DMS53 (cell line): Measurements from ENCODE around the gene FBXW7.
A peak's percentile ranks its signal among the peaks of the same experiment; 100 is the strongest.

ENCODE experiments used
- DNase-seq: peaks from one replicate; lab custom pipeline; 2025; lab: John Stamatoyannopoulos, UW

FBXW7 gene

DNA sequence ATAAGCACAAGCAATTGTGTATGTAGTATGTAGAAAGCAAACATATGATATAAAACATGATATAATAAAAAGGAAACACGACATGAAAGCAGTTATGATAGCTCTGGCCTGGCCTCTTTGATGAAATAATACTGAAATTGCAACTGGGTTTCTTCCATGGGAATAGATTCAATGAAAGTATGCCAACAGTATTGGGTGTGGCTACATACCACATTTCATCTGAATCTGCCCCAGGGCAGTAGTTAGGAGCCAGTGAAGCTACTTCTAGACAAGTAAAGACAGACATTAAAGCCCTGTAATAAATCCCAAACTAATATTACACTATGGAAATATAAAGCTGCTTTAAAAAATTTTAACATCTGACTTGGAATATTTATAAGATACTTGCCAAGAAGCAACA lies 207.3 kb downstream of the FBXW7 start:
- no peak for DNase-seq

DNA sequence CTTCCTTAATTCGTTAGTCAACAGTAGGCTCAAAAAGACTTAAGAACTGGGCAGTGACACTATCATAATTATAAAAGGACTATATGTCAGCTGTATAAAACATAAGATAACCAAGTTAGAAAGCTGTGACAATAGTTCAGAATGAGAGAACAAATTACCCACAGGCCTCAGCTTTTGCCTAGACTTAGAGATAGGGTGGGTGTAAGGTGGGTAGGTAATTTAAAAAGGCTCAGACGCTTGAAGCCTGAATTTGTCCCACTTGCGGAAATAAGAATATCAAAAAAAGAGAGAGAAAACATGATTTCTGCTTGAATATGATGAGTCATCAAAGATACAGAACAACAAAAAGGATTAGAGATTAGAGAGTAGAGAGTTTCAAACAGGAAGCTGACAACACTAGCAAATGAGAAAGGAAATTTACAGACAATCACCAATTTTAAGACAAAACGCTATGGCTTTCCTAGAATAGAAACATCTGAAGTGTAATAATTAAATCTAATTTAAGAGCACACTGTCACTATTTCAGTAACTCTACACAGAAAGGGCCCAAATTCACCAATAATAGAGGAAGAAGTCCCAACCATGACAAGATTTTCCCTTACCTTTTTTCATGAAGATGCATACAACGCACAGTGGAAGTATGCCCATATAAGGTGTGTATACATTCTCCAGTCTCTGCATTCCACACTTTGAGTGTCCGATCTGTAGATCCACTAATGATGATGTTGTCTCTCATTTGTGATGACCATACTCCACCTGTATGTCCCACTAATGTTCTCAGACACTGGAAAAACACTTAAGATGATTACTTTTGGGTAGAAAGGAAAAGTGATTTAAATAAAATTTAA lies 208.1 kb downstream of the FBXW7 start:
- no peak for DNase-seq

DNA sequence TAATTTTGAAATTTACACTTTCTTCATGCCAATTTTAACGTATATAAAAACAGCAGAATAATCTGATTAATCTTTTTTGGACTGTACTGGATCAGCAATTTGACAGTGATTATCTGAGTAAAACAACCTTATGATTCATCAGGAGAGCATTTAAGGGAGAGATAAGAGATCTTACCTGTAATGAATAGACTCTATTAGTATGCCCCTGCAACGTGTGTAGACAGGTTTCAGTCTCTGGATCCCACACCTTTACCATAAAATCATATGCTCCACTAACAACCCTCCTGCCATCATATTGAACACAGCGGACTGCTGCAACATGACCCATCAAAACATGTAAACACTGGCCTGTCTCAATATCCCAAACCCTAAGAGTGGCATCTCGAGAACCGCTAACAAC lies 210.1 kb downstream of the FBXW7 start:
- DNase-seq, result no peak

DNA sequence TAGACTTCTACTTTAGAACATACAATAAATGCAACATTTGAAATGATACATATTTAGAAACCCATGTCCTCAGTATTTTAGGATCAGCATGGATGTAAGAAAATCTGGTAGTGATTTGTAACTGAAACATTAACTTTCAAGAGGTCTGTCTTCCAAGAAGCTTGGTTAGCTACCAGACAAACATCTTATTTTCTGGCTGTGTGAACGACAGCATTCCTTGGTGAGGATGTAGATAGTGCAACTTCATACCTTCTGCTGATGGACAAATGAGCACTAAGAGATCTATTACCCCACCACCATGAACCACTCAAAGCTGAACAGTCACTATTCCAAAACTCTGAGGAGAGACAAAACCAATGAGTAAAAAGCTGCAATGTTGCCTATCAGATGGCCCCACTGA lies 212.7 kb downstream of the FBXW7 start:
- DNase-seq, result no peak

DNA sequence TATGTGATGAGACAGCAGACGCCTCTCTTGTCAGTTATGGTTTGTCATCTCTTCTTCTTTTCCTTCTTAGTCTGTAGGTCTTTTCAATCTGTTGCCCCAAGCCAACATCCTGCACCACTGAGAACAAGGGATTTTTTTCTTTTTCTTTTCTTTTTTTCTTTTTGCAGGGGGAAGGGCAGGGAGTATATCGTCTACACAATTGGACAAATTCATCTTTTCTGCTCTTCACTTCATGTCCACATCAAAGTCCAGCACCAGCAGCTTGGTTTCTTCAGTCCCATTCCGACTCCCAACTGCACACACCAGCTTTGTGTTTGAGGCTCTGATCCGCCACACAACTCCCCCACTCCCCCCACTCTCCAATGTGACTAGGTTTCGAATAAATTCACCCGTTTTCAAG lies 213.2 kb downstream of the FBXW7 start:
- DNase-seq, result no peak

DNA sequence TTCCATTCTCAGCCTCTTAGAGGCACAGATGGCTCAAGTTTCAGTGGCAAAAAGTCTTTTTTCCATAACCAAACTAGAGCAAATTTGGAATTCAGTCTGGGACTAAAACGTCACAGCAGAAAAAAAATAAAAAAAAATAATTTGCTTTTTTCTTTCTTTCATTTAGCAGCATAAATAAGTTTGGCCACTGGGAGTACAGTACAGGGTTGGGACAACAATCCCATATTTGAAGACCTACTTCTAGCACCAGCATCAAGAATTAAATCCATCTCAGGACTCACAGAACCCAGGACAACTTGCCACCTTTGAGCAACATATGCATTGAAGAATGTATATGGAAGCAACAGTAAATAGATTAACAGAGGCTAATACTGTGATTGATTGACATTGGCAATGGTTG lies 214.0 kb downstream of the FBXW7 start:
- no peak for DNase-seq

DNA sequence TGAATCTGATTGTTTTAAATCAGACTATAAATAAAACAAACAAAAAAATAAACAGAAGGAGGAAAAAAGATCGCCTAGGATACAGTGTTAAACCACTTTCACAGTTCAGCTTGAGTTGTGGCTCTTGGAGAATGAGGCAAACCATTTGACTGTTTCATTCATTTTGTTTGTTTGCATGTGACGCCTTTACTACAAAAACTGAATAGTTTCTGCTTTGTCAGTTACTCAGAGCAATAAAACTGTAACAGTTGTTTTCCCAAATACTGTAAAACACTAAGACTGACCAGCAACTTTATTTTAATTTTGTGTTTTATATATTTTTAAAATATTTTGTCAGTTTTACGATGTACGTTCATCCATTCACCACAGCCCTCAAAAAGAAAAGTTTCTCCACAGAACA lies 214.5 kb downstream of the FBXW7 start:
- no peak for DNase-seq

DNA sequence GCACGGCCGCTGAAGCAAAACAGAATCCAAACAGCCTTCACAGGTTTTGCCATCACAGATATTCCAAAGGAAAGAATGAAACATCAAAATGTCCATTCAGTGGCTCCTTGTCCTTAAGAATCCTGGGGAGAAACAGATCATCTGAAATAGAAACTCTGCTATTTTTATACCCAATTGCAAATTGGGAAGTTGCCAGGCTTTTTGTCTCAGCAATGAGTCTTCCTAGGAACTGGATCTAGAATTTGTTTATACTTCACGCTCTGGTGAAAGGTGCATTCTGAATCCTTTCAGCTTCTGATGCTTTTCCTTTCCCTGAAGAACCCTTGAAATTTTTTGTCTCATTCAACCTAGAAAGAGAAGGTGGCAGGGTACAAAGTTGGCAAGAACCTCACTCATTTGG lies 218.9 kb downstream of the FBXW7 start:
- peak; percentile 41 for DNase-seq

DNA sequence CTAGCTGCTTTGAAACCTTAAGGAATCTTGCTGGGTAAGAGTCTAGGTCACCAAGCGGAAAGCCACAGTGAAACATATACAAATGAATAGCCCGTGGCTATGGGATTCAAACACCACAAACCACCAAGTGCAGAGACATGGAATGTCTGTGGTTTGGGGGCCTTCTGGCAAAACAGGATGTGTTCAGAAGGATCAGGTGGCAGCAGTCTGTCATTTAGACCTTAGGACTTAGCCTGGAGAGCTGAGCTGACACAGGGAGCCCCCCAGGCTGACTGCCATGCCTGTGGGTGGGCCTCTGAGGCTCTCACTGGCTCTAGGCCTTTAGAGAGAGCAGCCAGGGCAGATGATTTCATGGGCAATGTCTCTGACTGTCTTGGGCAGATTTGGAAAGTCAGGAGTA lies 225.6 kb downstream of the FBXW7 start:
- DNase-seq, result peak; percentile 33

DNA sequence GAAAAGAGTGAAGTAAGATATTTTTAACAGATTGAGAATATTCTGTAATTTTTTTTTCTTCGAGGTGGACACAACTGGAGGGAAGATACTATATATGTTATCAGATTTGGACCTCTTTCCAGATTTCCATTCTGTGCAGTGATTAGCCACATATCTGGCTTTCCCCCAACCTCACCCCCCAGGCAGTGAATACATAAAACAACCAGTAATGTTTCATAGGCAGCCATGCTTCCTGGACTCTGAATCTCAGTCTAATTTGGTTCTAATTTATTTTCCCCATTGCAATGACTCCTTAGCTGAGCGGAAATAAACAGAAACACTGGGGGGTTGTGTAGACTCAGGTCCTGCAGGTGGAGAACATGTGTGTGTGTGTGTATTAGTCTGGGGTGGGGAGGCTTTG lies 226.5 kb downstream of the FBXW7 start:
- peak; percentile 41 for DNase-seq

DNA sequence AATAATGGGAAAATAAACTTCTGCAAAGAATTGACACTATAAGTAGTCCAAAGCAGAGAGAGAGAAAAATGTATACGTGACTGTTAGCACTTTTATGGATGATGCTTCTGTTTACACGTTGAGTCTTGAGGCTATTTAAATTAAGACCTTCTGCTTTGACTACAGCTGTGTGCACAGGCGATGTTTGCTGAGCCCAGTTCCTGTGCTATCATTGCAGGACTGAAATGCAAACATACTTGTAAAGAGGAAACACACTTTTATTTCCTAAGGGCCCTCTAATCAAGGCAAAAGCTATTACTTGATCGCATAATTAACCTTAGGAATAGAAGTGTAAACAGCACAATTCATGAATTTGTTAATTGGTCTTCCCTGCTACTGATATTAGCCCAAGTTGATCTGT lies 226.9 kb downstream of the FBXW7 start:
- peak; percentile 91 for DNase-seq

DNA sequence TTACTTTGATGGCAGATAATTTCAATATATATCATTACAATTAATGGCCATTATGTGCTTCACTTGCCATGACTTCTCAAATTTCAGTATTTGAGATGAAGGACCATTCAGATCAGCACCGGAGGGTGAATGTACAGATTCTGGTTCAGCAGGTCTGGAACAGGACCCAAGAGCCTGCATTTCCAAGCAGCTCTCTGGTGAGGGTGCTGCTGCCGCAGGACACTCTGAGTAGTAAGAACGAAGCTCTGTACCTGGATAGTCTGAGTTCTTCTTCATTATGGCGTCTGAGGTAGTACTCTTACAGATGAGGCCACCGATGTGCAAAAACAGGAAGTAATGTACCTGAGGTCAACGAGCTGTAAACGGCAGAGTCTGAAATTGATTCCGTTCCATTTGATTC lies 228.2 kb downstream of the FBXW7 start:
- peak; percentile 73 for DNase-seq

DNA sequence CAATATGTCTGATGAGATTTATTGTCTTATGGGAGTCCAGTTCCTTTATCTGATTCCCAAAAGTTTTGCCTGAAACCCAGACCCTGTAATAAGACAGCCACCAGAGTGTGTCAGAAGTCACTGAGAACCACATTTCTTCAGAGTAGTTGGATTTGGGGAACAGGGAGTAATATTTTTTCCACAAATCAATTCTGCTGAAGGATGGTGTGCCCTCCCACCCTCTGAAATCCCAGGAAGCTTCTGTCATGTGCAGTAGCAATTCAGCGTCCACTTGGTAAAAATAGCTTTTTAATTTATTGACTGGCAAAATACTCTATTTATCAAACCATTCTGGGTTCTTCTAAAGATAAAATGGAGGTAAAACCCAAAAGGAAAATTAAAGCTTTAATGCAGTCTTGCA lies 229.4 kb downstream of the FBXW7 start:
- no peak for DNase-seq

DNA sequence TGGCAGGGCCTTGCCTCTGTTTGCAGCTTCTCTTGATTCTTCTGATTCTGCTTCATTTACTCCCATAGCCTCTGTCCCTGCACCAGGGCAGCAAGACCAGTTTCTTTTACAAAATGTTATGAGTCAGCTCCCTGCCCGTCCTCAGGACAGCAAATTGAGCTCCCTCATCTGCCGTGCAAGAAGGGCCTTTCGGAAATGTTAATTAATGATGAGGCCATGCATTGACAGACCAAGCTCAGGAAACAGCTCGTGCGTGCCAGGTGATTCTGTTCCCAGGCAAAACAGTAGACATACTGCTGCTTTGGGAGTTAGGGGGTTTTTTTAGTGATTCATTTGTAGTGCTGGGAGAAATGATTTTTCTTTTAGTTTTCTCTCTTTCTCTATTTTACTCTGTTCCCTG lies 231.7 kb downstream of the FBXW7 start:
- peak; percentile 74 for DNase-seq

DNA sequence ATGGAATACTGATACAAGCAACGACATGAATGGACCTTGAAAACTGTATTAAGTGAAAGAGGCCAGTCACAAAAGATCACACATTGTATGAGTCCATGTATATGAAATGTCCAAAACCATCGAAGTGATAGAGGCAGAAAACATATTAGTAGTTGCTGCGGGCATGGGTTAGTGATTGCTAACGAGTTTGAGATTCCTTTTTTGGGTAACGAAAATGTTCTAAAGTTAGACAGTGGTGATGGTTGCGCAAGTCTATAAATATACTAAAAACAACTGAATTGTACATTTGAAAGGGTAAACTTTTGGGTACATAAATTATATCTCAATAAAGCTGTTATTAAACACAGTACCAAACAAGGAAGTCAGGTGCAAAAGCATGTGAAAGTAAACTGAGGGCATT lies 234.5 kb downstream of the FBXW7 start:
- no peak for DNase-seq

DNA sequence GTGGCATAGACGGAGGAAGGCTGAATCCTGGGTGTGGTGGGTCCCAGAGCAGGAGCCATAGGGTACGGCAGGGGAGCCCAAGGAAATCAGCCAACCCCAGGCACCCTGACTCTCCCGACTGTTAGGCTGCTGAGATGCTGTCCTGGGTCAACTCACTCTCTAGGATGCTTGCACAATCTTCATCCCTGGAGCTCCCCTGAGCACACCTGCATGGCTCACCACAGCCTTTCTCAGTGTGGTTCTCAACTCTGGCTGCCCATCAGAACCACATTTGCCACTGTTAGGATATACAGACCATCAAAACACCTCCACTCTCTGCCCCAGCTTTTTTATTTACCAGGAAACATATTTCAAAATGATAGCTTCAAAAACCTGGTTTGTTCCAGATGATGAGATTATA lies 236.3 kb downstream of the FBXW7 start:
- no peak for DNase-seq

DNA sequence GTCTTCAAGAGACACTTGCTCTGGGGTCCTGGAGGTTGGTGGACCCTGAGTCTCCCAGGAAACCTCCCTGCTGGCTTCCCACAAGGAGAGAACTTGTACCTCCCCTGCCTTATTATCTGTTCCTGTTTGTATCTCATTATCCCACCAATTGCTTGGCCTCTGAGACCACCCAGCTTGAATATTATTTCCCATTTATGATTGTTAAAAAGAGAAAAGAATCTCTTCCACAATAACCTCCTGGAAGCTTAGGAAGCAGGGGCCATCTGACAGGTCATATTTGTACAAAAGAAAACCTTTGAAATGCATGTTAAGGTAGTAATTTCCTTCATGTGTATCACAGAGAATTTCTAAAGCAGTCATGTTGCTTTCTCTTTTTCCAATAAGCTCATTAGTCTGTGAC lies 239.5 kb downstream of the FBXW7 start:
- DNase-seq, result no peak

DNA sequence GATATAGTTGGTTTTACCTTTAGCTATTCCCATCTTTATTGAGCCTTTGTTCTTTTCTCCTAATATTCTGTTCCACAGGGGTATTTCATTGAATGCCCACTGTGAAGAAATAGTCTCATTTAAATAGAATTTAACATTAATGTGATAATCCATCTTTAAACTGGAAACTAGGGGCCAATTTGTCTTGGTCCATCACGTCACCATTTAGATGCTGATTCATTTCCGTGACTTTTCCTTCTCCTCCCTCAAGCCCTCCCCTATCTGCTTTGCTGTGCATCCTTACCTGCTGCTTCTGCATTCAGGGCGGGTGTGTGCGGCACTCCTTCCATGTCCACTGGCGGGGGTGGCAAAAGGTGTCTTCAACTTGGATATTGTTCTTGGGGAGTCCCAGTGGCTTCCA lies 241.1 kb downstream of the FBXW7 start:
- DNase-seq, result no peak

DNA sequence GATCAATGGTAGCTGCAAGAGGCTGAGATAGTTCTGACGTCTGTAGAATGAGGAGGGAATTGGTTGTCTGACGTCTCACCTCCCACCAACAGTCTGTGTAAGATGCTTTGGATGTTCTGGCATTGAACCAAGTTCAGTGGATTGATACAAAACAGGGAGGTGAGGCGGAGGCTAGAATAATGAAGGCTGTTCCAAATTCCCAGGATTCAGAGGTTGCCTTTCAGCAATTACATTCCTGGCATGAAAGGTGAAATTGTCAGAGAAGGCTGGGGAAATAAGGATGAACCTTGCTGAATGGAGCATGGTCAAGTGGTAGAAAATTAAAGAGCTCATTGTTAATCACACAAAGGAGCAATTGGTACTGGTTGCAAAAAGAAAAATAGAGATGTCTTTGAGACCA lies 241.6 kb downstream of the FBXW7 start:
- DNase-seq, result no peak

DNA sequence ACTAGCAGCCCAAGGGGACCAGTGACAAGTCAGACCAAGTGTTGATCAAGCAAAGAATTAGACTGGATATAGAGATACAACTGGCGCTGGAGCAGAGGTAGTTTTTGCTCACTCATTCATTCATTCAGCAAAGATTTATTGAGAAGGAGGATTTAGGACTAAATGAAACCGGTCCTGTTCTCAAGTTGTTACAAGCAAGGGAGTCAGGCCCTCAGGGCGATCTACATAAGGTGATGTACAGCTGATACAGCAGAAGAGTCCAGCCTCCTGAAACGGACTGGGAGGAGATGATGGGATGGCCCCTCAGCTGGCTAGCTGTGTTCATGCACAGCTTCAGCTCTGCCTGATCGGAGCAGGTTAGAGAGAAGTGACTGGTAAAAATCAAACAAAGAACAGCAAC lies 242.4 kb downstream of the FBXW7 start:
- no peak for DNase-seq

DNA sequence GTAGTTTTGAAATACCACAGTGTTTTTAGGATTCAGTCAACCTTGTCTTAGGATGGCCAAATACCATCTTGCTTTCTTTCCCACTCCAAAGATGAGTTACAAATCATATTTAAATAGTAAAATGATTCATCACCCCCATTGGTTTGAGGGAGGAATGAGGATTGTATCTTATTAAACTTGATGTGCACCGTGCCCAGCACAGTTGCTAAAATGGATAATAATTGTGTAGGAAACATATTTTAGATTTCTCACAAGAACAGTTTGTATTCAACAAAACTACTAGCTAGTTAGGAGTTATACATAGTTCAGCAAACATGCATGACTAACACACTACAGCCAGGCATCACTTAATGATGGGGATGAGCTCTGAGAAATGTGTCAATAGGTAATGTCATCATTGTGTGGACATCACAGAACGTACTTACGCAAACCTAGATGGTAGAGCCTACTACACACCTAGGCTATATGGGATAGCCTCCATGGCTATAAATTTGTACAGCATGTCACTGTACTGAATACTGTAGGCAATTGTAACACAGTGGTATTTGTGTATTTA lies 245.4 kb downstream of the FBXW7 start:
- DNase-seq, result peak; percentile 4

DNA sequence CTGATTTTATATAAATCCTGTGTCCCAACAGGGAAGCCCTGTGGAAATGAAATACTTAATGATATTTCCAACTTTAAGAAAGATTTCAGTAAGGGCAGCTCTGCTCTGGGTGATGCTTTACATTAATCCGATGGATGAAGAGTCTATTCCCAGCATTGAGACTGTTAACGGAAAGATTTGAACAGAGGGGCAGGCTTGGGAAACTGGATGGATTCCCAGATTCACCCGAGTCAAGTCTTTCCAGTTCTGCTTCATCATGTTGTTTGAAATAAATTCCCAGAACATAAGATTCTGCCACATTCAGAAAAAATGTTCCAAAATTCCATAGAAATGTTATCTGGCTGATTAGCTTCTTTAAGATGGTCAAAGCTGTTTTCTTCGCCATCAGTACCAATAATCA lies 246.0 kb downstream of the FBXW7 start:
- DNase-seq, result no peak

DNA sequence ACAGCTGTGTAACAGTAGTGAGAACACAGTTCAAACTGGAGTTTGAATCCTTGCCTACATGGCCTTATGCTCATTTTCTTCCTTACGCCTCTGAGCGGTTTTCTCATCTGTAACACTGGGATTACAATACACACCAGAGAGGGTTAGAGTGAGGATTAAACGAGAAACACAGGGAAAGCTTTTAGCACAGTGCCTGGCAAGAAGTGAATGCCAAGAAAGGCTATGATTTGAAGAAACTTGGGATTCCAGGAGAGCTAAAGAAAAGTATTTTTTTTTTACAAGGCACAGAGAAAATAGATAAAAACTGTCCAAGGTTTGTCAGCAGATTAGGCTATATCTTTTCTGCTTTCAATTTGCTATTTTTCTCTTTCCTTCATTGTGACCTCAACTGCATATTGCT lies 246.4 kb downstream of the FBXW7 start:
- DNase-seq, result no peak
